ENCODE data around the gene ZFP62. TPM values are rescaled to one million over a fixed set of nuclear protein-coding genes. Genes with fewer than 3 reads are reported as not detected.

ZFP62 gene
- total RNA-seq, 1 experiment from 2014 or later, result 30.7 TPM

GRCh38 chr5:180823940-180824629, 37.0 kb downstream of the ZFP62 start (continued):
- TF ChIP-seq CTCF (IDR thresholded peaks at IDR 0.05 in 2 of 3, conservative IDR thresholded peaks at IDR 0.05 in 1 of 3; ENCODE audit: borderline replicate concordance in 1 of 3, insufficient read depth in 1 of 3, low read depth in 2 of 3, low read length in 2 of 3), result no peak
- no peak for TF ChIP-seq POLR2AphosphoS5 (IDR thresholded peaks at IDR 0.05; ENCODE audit: low read depth, low read length)
- TF ChIP-seq EZH2phosphoT487 (IDR thresholded peaks at IDR 0.05; ENCODE audit: borderline replicate concordance), result no peak
- no peak for TF ChIP-seq ATF3 (IDR thresholded peaks at IDR 0.05)
- TF ChIP-seq YY1 (IDR thresholded peaks at IDR 0.05; ENCODE audit: extremely low read depth, insufficient replicate concordance, low read depth, low read length), result no peak
- no peak for TF ChIP-seq SP1 (IDR thresholded peaks at IDR 0.05; ENCODE audit: low read depth)

GRCh38 chr5:180823346-180823745, 37.7 kb downstream of the ZFP62 start:
- intact Hi-C loops (cut with micrococcal nuclease), result no loop called here
- POLR2A ChIA-PET, result no interaction called here
- TF ChIP-seq CTCF (IDR thresholded peaks at IDR 0.05 in 2 of 3, conservative IDR thresholded peaks at IDR 0.05 in 1 of 3; ENCODE audit: borderline replicate concordance in 1 of 3, insufficient read depth in 1 of 3, low read depth in 2 of 3, low read length in 2 of 3) (no peak), ATF3 (IDR thresholded peaks at IDR 0.05) (no peak), ZFX (IDR thresholded peaks at IDR 0.05) (no peak), SRF (IDR thresholded peaks at IDR 0.05; ENCODE audit: low read depth) (no peak), SP1 (IDR thresholded peaks at IDR 0.05; ENCODE audit: low read depth) (no peak), EZH2phosphoT487 (IDR thresholded peaks at IDR 0.05; ENCODE audit: borderline replicate concordance) (no peak), FOSL1 (IDR thresholded peaks at IDR 0.05; ENCODE audit: low read depth) (no peak), CBX3 (IDR thresholded peaks at IDR 0.05; ENCODE audit: low read depth) (no peak), EZH2 (IDR thresholded peaks at IDR 0.05) (no peak), YY1 (IDR thresholded peaks at IDR 0.05; ENCODE audit: extremely low read depth, insufficient replicate concordance, low read depth, low read length) (no peak), TCF7L2 (IDR thresholded peaks at IDR 0.05; ENCODE audit: borderline replicate concordance, extremely low read depth, insufficient read depth, insufficient read length) (no peak), ZBTB33 (IDR thresholded peaks at IDR 0.05; ENCODE audit: extremely low read depth, insufficient replicate concordance, low read length) (no peak), ZNF274 (IDR thresholded peaks at IDR 0.05; ENCODE audit: low read depth, low read length) (no peak), JUND (IDR thresholded peaks at IDR 0.05) (no peak)
- TF ChIP-seq, protein P1, sequence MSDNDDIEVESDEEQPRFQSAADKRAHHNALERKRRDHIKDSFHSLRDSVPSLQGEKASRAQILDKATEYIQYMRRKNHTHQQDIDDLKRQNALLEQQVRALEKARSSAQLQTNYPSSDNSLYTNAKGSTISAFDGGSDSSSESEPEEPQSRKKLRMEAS (IDR thresholded peaks at IDR 0.05), result no peak

More at GRCh38 chr5:180823346-180823745, 37.7 kb downstream of the ZFP62 start:
- Histone ChIP-seq H3K27ac (ENCODE audit: low read depth, low read length) (no peak overlapping the region), H3K9me2 (ENCODE audit: insufficient read depth) (no peaks in the 10 kb centered on the region), H3K9me3 (ENCODE audit: control insufficient read depth in 1 of 2, insufficient read depth in 1 of 2, low read depth in 1 of 2, low read length in 2 of 2) (no peaks in the 10 kb centered on the region), H3K27me3 (ENCODE audit: insufficient read depth, low read length) (no peaks in the 10 kb centered on the region), H3K79me2 (ENCODE audit: insufficient read depth, low read length) (no peaks in the 10 kb centered on the region), H3K4me2 (ENCODE audit: low read length) (no peak overlapping the region), H3K4me1 (ENCODE audit: control insufficient read depth in 1 of 2, insufficient read depth in 2 of 2, low read length in 2 of 2) (peaks cover 0 to 14% of the 10 kb centered on the region in 2 experiments; a peak in 2 of 4 replicates), H3K4me3 (replicated peaks in 1 of 2; ENCODE audit: low read depth in 1 of 2, low read length in 2 of 2) (no peak overlapping the region), H3K9ac (ENCODE audit: low read length) (no peak overlapping the region), H2AFZ (ENCODE audit: low read depth, low read length, poor library complexity, severe bottlenecking) (no peak overlapping the region), H3K36me3 (ENCODE audit: control insufficient read depth in 1 of 2, insufficient read depth in 2 of 2, low read length in 2 of 2) (no peaks in the 10 kb centered on the region), H4K20me1 (ENCODE audit: insufficient read depth) (no peaks in the 10 kb centered on the region)
- BruUV-seq (replicated peaks), result no TSS peak
- no peak for DNase-seq (ENCODE audit: low read depth, low spot score)
- no peak for ATAC-seq
- ChIA-PET CTCF (interaction anchor here (1.4 kb wide), 1 partner anchor 10 kb away, joined by 5 read pairs; no protein-coding TSS in a partner anchor), RAD21 (ENCODE audit: low non-redundant PET in 1 of 2, low total read pairs in 2 of 2, uncharacterized antibody in 2 of 2, unreplicated experiment in 2 of 2) (no interaction called here)
